ENCODE results near the gene PRKN.

- TF ChIP-seq, protein P1, sequence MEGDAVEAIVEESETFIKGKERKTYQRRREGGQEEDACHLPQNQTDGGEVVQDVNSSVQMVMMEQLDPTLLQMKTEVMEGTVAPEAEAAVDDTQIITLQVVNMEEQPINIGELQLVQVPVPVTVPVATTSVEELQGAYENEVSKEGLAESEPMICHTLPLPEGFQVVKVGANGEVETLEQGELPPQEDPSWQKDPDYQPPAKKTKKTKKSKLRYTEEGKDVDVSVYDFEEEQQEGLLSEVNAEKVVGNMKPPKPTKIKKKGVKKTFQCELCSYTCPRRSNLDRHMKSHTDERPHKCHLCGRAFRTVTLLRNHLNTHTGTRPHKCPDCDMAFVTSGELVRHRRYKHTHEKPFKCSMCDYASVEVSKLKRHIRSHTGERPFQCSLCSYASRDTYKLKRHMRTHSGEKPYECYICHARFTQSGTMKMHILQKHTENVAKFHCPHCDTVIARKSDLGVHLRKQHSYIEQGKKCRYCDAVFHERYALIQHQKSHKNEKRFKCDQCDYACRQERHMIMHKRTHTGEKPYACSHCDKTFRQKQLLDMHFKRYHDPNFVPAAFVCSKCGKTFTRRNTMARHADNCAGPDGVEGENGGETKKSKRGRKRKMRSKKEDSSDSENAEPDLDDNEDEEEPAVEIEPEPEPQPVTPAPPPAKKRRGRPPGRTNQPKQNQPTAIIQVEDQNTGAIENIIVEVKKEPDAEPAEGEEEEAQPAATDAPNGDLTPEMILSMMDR (IDR thresholded peaks at IDR 0.05) = no peak
- no peak for TF ChIP-seq POLR2A (IDR thresholded peaks at IDR 0.05)
Observed at GRCh38 chr6:161836643-161837448, 890.7 kb downstream of the PRKN start.
